EH (cell line): ENCODE results near the gene TDRD7.

Experiments
- DNase-seq: peaks from one replicate; pipeline ENCODE4 v3.0.0-alpha.2; 2015; ENCODE audit warnings: low read depth

The TDRD7 gene

DNA sequence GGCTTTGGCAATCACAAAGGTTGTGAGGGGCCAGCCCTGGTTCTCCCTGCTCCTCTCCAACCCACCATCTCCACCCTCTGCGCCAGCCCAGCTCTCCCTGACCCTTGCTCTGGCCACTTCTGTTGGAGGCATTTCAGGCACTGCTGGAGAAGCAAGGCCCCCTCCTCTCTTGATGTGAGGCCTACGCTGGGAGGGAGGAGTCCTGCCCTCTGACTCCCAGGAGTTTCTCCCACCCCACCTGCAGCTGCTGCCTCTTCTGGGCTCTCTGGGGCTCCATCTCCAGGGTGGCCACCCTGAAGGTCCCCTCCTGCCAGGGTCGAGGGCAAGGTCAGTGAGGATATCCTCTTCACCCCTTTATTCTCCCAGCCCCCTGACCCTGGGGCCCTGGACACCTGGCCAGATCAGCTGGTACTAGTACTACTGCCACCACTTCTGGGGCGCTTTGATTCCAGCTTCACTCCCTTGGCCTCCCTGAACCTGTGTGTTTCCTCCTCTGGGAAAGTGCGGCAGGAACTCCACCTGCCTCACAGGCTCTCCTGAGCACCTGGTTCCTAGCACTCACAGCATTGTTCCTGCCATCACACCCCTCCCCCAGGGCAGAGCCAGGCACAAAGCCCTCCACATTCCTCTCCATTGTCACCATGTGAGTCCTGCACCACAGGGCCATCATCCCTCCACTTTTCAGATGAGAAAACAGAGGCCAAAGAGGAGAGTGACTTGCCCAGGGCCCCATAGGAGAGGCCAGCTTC, 23.8 kb upstream of the TDRD7 start:
- DNase-seq: no peak

- no peak for DNase-seq
Observed at GRCh38 chr9:97388721-97389238, 23.1 kb upstream of the TDRD7 start.

DNA sequence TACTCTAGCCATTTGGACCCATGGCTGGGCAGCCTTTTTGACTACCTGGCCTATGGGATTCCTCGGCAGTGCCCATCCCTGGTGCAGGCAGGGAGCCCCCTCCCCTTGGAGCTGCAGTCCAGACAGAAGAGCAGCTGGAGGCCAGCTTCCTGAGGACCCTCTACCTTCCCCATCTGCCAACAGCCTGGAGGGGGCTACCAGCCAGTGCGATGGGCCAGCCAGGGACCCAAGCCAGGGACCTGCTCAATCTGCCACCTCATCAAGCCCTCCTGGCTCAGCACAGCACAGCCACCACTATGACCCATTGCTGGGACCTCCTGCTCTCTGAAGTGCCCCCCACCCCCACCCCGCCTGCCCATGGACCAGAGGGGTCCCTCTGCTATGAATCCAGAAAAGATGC, 22.6 kb upstream of the TDRD7 start:
- no peak for DNase-seq

DNA sequence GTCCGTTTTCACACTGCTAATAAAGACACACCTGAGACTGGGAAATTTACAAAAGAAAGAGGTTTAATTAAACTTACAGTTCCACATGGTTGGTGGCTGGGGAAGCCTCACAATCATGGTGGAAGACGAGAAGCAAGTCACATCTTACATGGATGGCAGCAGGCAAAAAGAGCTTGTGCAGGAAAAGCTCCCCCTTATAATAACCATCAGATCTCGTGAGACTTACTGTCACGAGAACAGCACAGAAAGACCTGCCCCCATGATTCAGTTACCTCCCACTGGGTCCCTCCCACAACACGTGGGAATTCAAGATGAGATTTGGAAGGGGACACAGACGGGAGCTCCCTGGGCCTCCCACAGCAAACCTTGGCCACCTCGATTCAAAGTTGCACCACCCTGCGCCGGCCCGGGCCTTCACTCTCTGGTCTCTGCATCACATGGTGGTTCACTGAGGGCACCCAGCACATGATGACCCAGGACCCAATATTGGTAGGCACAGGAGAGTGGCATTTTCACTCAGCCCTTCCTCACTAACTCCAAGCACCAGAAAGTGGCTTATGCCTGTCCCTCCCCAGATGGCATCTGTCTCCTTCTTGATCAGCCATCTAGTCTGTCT, 21.0 kb upstream of the TDRD7 start:
- no peak for DNase-seq

DNA sequence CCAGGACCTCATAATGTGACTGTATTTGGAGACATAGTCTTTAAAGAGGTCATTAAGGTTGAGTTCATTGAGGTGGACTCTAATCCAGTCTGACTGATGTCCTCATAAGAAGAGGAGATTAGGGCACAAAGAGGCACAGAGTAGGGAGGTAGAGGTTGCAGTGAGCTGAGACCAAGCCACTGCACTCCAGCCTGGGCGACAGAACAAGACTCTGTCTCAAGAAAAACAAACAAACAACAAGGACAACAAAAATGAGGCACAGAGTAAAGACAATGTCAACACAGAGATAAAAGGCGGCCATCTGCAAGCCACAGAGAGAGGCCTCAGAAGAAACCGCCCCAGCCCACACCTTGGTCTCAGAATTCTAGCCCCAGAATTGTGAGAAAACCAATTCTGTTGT, 17.0 kb upstream of the TDRD7 start:
- no peak for DNase-seq

DNA sequence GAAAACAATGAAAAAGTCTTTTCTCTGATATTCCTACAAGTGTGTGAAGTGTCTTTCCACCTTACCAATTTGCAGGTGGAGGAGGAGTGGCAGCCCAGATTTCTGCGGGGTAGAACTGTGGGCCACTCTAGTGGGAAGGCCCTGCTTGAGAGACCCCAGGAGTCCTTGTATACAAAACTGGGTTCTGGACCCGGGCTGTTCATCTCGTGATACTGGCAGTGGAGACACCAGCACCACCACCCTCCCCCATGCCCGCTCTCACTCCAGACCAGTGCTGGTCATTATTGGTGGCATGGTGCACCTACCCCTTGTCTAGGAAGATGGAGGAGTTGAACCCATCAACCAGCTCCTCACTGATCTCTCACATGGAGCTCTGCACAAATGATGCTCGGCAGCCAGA, 16.2 kb upstream of the TDRD7 start:
- DNase-seq: no peak

GRCh38 chr9:97396256-97396655, 15.6 kb upstream of the TDRD7 start:
- no peak for DNase-seq

GRCh38 chr9:97397220-97397619, 14.7 kb upstream of the TDRD7 start:
- no peak for DNase-seq

DNA sequence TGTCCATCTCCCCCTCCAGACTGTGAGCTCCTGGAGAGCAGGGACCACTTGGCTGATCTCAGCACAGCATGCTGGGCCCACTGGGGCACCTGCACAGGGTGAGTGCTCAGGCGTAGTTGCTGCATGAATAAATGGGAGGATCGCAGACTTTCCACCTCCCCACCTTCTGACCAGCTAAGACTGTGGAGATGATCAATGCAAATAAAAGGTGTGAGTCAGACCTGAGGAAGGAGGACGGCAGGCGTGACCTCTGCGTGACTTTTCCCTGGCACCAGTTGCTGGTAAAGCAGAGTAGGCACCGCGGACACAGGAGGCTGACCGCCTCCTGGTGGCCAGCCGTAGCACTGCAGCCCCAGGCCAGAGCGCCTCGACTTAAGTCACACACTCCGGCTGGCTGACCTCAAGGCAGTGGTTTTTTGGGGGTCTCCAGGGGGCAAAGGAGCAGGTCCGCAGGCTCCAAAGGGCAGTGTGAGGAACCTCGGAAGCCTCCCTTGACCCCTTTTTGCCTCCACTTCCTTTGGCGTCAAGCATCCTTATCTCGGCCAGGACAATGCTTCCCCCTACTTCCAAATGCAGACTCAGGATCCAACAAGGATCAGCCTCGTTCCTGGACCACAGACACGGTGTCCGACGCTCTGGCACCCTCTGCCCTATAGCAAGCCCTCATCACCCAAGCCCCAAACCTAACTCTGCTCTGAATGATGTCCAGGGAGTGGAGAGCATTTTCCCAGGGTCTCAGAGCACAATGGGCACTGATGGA, 12.7 kb upstream of the TDRD7 start:
- peak; percentile 65 for DNase-seq

DNA sequence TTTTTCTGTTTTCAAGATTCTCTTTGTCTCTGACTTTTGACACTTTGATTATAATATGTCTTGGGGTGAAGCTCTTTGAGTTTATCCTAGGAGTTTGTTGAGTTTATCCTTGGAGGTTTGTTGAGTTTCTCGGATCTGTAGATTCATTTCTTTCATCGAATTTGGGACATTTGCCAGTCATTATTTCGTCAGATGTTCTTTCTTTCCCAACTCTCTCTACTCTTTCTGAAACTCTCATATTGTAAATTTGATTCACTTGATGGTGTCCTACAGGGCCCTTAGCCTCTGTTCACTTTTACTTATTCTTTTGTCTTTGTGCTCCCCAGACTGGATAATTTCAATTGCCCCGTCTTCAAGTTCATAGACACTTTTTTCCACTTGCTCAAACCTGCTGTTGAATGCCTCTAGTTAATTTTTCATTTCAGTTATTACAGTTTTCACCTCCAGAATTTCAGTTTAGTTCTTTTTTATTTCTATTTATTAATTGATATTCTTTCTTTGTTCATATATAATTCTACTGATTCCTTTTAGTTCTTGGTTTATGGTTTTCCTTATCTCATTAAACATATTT, 8.1 kb upstream of the TDRD7 start:
- DNase-seq: no peak

GRCh38 chr9:97405551-97405950, 6.3 kb upstream of the TDRD7 start:
- no peak for DNase-seq

DNA sequence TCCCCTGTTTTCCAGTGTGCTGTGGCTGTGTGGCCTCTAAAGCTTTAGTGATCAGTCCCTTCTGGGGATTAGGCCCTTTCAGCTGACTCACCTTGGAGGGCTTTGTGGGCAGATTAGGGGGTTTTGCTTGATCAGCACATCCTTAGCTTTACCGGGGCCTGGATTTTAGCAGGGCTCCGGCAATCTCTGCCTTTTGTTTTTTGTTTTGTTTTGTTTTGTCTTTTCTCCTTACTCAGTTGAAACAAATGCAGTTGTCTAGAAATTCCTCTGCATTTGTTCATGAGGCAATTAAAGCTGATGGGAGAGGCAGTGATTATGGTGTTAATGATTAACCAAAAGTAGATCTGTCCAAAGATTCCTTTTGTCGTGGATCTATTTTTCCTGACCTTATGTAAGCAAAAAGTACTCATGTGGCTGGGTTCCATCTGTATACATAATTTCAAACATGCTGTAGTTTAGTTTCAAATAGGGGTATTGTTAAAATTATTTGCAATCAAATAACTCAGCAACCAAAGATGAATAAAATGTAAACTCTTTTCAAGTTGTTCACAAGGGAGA, 5.2 kb upstream of the TDRD7 start:
- no peak for DNase-seq

DNA sequence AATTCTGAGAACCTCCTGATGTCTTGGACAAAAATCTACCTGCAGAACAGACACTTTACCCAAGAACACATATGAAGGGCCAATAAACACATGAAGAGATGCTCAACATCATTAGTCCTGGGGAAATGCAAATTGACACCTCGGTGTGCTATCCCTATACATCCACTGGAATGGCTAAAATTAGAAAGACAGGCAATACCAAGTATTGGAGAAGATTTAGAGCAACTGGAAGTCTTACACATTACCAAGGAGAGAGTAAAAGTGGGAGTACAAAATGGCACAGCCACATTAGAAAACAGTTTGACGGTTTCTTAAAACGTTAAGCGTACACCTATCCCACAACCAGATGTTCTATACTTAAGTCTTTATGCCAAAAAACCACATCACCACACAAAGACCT, 3.3 kb upstream of the TDRD7 start:
- DNase-seq: no peak

DNA sequence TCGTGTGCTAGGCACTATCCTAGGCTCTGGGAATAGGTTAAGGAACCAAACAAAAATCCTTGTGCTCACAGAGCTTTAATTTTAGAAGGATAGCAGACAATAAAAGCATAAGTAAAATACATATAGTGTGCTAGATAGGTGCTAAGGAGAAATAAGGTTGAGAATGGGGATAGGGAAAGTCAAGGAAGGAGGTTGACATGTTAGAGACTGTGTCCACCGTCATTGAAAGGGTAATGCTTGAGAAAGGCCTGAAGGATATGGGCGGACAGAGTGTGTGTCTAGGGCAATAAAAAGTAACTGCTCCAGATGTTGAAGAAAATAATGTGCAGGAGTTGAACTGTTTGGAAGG, 482 bp upstream of the TDRD7 start:
- no peak for DNase-seq

DNA sequence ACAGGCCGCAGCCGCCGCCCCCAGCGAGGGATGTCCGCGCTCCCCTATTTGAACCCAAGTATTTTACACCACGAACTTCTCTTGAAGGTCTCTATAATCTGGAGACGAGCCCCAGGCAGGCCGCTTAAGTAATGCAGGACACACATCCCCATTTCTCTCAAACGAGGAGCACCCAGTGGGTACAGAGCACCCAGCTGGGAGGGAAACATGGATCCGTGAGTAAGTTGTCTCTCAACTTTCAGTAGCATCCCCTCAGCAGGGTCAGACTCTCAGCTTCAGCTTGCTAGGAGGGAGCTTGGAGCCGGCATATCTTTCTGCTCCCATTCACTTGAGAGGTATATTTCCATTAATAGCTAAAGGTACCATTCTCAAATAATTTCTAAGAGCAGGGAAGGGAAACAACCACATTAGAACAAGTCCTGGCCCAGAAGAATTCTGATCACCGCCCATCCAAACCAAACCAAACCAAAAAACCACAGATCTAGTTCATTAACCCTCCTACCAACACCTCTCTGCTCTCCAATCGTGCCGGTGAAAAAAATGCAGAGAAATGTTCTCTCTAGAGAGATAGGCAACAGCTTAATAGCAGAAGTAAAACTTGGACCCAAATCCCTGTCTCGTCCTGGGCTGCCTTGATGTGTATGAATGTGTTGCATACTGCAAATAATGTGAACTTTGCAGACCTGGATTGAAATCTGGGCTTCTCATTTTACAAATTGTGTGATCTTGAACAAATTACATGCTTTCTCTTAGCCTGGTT, 910 bp downstream of the TDRD7 start:
- DNase-seq: no peak

- no peak for DNase-seq
Observed at GRCh38 chr9:97413462-97413861, 1.6 kb downstream of the TDRD7 start.

GRCh38 chr9:97415146-97415545, 3.2 kb downstream of the TDRD7 start:
- no peak for DNase-seq

DNA sequence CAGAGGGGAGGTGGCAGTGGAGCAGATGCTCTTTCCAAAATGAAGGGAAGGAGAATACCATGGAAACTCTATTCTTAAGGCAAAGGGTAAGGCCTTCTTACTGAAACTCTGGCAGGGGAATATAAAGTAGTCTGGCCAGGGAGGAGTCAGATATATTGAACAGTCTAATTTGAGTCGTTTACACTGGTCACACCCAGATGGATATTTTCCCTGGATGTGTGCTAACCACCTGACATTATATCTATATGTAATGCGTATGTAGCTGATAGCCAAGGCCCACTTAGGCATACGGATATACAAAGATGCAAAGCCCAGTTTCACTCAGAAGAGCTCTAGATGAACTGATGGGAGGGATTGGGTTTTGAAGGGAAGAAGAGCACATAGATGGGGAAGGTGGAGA, 7.0 kb downstream of the TDRD7 start:
- no peak for DNase-seq

- DNase-seq: peak; percentile 87
Observed at GRCh38 chr9:97419309-97419867, 7.5 kb downstream of the TDRD7 start.

GRCh38 chr9:97425336-97425972, 13.6 kb downstream of the TDRD7 start:
- no peak for DNase-seq

GRCh38 chr9:97425973-97426336, 14.1 kb downstream of the TDRD7 start:
- DNase-seq: no peak
